Measurements from ENCODE around the gene CEP83.

The CEP83 gene

GRCh38 chr12:94305130-94305957 is 154.3 kb downstream of the CEP83 start:
- no peak for DNase-seq (ENCODE audit: low read depth)

GRCh38 chr12:94304566-94305061 is 155.1 kb downstream of the CEP83 start:
- no peak for DNase-seq (ENCODE audit: low read depth)

- DNase-seq (ENCODE audit: low read depth) = no peak
Observed at GRCh38 chr12:94304012-94304411, 155.7 kb downstream of the CEP83 start.

GRCh38 chr12:94299846-94300245 is 159.8 kb downstream of the CEP83 start:
- no peak for DNase-seq (ENCODE audit: low read depth)

GRCh38 chr12:94297876-94298505 is 161.7 kb downstream of the CEP83 start:
- no peak for DNase-seq (ENCODE audit: low read depth)

GRCh38 chr12:94297096-94297699 is 162.5 kb downstream of the CEP83 start:
- no peak for DNase-seq (ENCODE audit: low read depth)

GRCh38 chr12:94290353-94290752 is 169.3 kb downstream of the CEP83 start:
- DNase-seq (ENCODE audit: low read depth) = no peak

GRCh38 chr12:94289461-94290312 is 170.0 kb downstream of the CEP83 start:
- DNase-seq (ENCODE audit: low read depth) = no peak

GRCh38 chr12:94287245-94287628 is 172.4 kb downstream of the CEP83 start:
- no peak for DNase-seq (ENCODE audit: low read depth)

GRCh38 chr12:94286583-94287244 is 173.0 kb downstream of the CEP83 start:
- no peak for DNase-seq (ENCODE audit: low read depth)

GRCh38 chr12:94285943-94286582 is 173.6 kb downstream of the CEP83 start:
- DNase-seq (ENCODE audit: low read depth) = no peak

- no peak for DNase-seq (ENCODE audit: low read depth)
Observed at GRCh38 chr12:94284859-94285258, 174.8 kb downstream of the CEP83 start.

GRCh38 chr12:94284046-94284445 is 175.6 kb downstream of the CEP83 start:
- DNase-seq (ENCODE audit: low read depth) = no peak

GRCh38 chr12:94282675-94283074 is 177.0 kb downstream of the CEP83 start:
- DNase-seq (ENCODE audit: low read depth) = no peak

GRCh38 chr12:94280063-94280462 is 179.6 kb downstream of the CEP83 start:
- DNase-seq (ENCODE audit: low read depth) = no peak

- no peak for DNase-seq (ENCODE audit: low read depth)
Observed at GRCh38 chr12:94277426-94278000, 182.2 kb downstream of the CEP83 start.

GRCh38 chr12:94276725-94277124 is 182.9 kb downstream of the CEP83 start:
- no peak for DNase-seq (ENCODE audit: low read depth)

GRCh38 chr12:94273272-94273671 is 186.4 kb downstream of the CEP83 start:
- no peak for DNase-seq (ENCODE audit: low read depth)

- DNase-seq (ENCODE audit: low read depth) = no peak
Observed at GRCh38 chr12:94272280-94272679, 187.4 kb downstream of the CEP83 start.

- DNase-seq (ENCODE audit: low read depth) = no peak
Observed at GRCh38 chr12:94271351-94271750, 188.3 kb downstream of the CEP83 start.
